ENCODE results near the gene CLSTN1.
"Not testable (repeated sequence)": the region's sequence is repeated elsewhere in the genome, so short reads cannot be mapped to it uniquely, and the experiment has no call there.

CLSTN1 gene

DNA sequence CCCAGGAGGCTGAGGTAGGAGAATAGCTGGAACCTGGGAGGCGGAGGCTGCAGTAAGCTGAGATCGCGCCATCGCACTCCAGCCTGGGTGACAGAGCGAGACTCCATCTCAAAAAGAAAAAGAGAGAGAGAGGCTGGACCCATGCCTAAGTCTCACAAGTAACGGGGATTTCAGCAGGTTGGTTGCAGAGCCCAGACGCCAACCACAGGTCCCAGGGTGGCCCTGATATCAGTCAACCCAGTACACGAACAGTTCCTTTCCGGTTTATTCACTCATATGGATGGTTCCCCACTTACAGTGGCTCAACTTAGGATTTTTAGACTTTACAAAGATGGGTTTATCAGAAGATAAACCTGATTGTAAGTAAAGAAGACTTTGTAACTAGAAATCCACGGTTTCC lies 40.9 kb downstream of the CLSTN1 start:
- Mint-ChIP-seq H3K27ac (no peak overlapping the region), H3K4me1 (peaks cover 17% of the 10 kb centered on the region), H3K27me3 (no peaks in the 10 kb centered on the region), H3K4me3 (no peak overlapping the region), H3K9me3 (no peaks in the 10 kb centered on the region), H3K36me3 (ENCODE audit: low read depth) (peaks cover 2% of the 10 kb centered on the region)
- ATAC-seq, result no peak
- DNase-seq, result no peak

DNA sequence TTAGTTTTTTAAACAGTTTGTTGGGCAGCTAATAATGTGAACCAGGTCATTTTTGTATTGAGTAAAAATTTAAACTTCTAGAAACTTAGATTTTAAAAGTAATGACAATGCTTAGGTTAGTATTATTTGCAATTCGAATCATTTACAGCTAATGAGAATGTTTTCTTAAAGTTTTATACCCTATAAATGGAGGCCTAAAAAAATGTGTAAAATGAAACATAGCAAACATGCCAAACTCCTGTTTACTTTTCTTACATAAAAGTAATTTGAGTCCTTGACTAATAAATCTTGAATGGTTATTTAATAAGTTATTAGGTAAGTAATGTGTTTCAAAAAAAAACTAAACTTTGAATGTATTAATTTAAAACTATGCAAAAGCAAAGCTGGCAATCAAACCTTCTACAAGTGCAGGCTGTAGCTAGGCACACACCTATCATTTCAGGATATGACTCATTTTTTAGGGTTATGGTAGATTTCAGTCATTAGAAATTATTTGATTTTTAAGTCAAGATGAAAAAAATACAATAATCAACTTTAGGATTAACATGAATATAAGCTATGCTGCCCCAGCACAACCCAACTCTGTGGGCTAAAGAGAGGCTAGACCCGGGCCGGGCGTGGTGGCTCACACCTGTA lies 41.5 kb downstream of the CLSTN1 start:
- no peaks in the 10 kb centered on the region for H3K9me3 Mint-ChIP-seq
- H3K4me1 Mint-ChIP-seq, result peaks cover 10% of the 10 kb centered on the region
- no peak overlapping the region for H3K27ac Mint-ChIP-seq
- DNase-seq, result no peak
- no peak overlapping the region for H3K4me3 Mint-ChIP-seq
- H3K36me3 Mint-ChIP-seq (ENCODE audit: low read depth), result no peaks in the 10 kb centered on the region
- no peaks in the 10 kb centered on the region for H3K27me3 Mint-ChIP-seq
- ATAC-seq, result no peak

DNA sequence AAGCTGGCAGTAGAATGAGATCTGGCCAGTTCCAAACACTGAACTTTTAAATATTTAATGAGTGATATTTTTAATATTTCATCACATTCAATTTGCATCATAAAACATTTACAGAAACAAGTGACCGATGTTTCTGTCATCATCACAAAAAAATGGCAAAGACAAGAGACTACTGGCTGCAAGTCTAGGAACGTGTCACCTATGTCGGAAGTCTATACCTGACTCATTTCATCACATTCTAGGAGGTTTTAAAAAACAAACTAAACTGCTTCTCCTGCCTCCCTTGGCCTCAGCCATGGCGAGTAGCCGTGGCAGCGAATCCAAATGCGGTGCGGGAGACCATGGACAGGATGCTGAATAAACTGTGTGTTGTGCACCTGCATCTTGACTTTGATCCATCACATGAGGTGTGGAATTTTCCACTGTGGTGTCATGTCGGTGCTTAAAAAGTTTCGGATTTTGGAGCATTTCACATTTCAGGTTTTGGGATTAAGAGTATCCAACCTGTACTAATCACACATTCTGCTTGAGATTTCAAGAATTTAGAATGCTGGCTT lies 43.1 kb downstream of the CLSTN1 start:
- Mint-ChIP-seq H3K9me3 (no peaks in the 10 kb centered on the region), H3K36me3 (ENCODE audit: low read depth) (no peaks in the 10 kb centered on the region), H3K4me3 (no peak overlapping the region), H3K4me1 (peaks cover 3% of the 10 kb centered on the region), H3K27me3 (no peaks in the 10 kb centered on the region), H3K27ac (no peak overlapping the region)
- ATAC-seq (no peak), DNase-seq (no peak)

DNA sequence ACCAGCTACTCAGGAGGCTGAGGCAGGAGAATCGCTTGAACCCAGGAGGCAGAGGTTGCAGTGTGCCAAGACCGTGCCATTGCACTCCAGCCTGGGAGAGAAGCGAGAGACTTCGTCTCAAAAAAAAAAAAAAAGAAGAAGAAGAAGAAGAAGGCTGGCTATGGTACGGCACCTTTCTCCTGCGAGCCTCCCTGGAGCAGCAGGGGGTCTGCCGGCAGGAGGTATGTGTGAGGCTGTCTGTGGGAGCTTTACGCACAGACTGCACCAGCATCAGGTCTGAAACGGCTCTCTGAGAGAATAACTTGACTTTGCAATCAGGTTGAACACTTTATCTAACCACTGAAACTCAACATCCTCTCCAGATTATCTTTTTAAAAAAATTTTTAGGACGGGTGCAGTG lies 44.9 kb downstream of the CLSTN1 start:
- H3K27ac Mint-ChIP-seq, result no peak overlapping the region
- no peak for DNase-seq
- H3K27me3 Mint-ChIP-seq, result no peaks in the 10 kb centered on the region
- H3K36me3 Mint-ChIP-seq (ENCODE audit: low read depth), result no peaks in the 10 kb centered on the region
- ATAC-seq, result no peak
- no peaks in the 10 kb centered on the region for H3K9me3 Mint-ChIP-seq
- H3K4me3 Mint-ChIP-seq, result no peak overlapping the region
- H3K4me1 Mint-ChIP-seq, result no peaks in the 10 kb centered on the region

DNA sequence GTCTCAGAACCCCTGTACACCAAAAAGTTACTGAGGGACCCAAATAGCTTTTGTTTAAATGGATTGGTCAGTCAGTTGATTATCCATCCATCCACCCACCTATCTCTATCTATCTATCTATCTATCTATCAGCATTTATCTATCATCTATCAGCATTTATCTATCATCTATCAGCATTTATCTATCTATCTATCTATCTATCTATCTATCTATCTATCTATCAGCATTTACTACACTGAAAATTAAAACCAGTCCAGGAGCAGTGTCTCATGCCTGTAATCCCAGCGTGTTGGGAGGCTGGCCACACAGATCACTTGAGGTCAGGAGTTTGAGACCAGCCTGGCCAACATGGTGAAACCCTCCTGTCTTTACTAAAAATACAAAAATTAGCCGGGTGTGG lies 47.1 kb downstream of the CLSTN1 start:
- Mint-ChIP-seq H3K36me3 (ENCODE audit: low read depth) (peaks cover 2% of the 10 kb centered on the region), H3K9me3 (no peaks in the 10 kb centered on the region), H3K4me3 (no peak overlapping the region), H3K27ac (no peak overlapping the region), H3K4me1 (no peaks in the 10 kb centered on the region), H3K27me3 (no peaks in the 10 kb centered on the region)
- ATAC-seq (no peak), DNase-seq (no peak)

DNA sequence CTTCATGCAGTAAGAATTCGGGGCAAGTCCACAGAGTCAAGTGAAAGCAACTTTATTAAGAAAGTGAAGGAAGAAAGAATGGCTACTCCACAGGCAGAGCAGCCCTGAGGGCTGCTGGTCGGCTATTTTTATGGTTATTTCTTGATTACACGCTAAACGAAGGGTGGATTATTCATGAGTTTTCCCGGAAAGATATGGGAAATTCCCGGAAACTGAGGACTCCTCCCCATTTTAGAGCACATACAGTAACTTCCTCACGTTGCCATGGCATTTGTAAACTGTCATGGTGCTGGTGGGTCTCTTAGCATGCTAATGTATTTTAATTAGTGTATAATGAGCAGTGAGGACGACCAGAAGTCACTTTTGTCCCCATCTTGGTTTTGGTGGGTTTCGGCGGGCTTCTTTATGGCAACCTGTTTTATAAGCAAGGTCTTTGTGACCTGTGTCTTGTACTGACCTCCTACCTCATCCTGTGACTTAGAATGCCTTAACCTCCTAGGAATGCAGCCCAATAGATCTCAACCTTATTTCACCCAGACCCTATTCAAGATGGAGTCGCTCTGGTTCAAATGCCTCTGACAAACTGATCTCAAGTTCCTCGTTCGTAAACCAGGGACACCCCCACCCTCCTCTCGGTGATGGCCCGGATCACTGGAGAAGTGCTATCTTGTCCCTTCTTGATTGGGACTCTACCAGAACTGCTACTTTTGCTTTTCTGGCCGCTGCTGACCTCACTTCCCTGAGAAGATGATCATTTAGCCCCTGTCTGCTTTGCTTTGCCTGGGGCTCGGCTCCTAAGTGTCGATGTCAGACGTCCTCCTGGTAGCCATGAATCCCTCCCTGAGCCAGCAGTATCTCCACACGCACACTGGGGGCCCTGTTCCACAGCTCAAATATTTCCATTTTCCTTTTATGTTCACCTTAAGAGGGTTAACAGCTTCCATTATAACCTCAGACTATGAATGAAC lies 48.8 kb downstream of the CLSTN1 start:
- Mint-ChIP-seq H3K4me3 (no peak overlapping the region), H3K27ac (no peak overlapping the region), H3K36me3 (ENCODE audit: low read depth) (peaks cover 2% of the 10 kb centered on the region), H3K27me3 (no peaks in the 10 kb centered on the region), H3K4me1 (no peaks in the 10 kb centered on the region), H3K9me3 (no peaks in the 10 kb centered on the region)
- DNase-seq, result no peak
- no peak for ATAC-seq

DNA sequence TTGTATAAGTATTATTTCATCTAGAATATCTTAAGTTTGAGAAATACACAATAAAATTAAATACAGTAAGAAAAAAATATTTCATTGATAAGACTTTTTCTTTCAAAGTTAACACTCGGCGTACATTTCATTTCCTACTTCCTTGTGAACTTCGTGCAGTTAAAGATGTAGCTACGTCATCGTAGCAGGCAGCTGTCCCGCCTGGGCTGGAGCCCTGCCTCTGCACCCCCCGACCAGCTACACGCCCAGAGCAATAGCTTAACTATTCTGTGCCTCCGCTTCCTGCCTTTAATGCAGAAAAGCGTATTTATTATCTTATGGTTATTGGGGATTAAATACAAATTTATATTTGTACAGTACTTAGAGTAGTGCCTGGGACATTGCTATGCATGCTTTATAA lies 53.5 kb downstream of the CLSTN1 start:
- Mint-ChIP-seq H3K9me3 (no peaks in the 10 kb centered on the region), H3K36me3 (ENCODE audit: low read depth) (peaks cover 6% of the 10 kb centered on the region), H3K4me3 (no peak overlapping the region), H3K27me3 (no peaks in the 10 kb centered on the region), H3K27ac (no peak overlapping the region), H3K4me1 (no peaks in the 10 kb centered on the region)
- no peak for DNase-seq
- no peak for ATAC-seq

DNA sequence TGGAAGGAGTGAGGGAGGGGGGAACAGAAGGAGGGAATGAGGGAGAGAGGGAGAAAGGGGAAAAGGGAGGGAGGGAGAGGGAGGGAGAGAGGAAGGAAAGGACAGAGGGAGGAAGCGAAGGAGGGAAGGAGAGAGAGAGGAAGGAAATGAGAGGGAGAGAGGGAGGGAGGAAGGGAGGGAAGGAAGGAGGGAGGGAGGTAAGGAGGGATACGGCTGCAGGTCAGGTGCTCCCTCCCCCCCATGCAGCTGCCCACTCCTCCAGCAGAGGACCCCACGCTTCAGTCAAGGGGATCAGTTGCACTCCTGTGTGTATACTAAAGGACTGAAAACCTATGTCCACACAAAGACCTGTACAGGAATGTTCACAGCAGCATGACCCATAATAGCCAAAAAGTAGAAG lies 54.8 kb downstream of the CLSTN1 start:
- H3K4me1 Mint-ChIP-seq, result peaks cover 7% of the 10 kb centered on the region
- H3K36me3 Mint-ChIP-seq (ENCODE audit: low read depth), result peaks cover 6% of the 10 kb centered on the region

DNA sequence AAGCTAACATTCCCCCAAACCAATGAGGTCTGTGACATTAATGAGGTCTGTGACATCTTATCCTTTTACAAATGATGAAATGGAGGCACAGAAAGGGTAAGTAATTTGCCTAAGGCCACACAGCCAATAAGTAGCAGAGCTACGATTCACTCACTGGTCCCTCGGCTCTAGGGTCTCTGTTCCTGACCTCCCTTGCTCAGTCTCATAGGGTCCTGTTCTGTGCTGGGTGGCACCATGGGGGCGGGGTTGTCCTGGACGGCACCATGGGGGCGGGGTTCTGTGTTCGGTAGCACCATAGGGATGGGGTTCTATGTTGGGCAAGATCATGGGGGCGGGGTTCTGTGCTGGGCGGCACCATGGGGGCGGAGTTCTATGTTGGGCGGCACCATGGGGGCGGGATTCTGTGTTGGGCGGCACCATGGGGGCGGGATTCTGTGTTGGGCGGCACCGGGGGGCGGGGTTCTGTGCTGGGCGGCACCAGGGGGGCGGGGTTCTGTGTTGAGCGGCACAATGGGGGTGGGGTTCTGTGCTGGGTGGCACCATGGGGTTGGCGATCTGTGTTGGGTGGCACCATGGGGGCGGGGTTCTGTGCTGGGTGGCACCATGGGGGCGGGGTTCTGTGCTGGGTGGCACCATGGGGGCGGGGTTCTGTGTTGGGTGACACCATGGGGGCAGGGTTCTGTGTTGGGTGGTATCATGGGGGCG lies 55.6 kb downstream of the CLSTN1 start:
- peak; percentile 52 for ATAC-seq
- DNase-seq, result peak; percentile 25
- H3K27me3 Mint-ChIP-seq, result no peaks in the 10 kb centered on the region
- no peaks in the 10 kb centered on the region for H3K9me3 Mint-ChIP-seq
- H3K36me3 Mint-ChIP-seq (ENCODE audit: low read depth), result peaks cover 6% of the 10 kb centered on the region
- H3K4me1 Mint-ChIP-seq, result peaks cover 10% of the 10 kb centered on the region
- H3K27ac Mint-ChIP-seq, result no peak overlapping the region
- no peak overlapping the region for H3K4me3 Mint-ChIP-seq

More for the DNA sequence above, 54.8 kb downstream of the CLSTN1 start:
- Mint-ChIP-seq H3K27me3 (no peaks in the 10 kb centered on the region), H3K9me3 (no peaks in the 10 kb centered on the region), H3K27ac (no peak overlapping the region), H3K4me3 (no peak overlapping the region)
- ATAC-seq, result no peak
- DNase-seq, result no peak

DNA sequence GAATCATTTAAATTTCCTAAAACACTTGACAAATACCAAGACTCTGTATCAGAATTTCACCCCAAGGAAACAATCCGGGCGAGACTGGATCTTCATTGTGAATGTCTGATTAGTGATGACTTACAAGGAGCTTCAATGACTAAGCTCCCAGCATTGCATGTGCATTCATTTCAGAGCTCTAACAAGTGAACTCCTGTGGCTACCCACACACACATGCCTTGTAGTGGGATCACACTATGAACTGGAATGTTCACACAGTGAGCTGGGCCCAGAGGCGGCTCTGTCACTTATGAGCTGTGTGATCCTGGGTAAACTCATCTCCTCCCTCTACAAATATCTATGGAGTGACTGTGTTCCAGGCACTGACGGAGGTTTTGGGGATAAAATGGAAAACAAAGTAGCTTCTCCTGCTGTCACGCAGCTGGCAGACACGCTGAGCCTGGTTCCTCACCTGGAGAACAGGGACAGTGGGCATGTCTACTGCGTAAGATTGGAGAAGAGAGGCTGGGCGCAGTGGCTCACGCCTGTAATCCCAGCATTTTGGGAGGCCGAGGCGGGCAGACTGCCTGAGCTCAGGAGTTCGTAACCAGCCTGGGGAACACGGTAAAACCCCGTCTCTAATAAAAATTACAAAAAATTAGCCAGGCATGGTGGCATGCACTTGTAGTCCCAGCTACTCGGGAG lies 56.9 kb downstream of the CLSTN1 start:
- Mint-ChIP-seq H3K4me3 (no peak overlapping the region), H3K4me1 (peaks cover 10% of the 10 kb centered on the region), H3K36me3 (ENCODE audit: low read depth) (peaks cover 6% of the 10 kb centered on the region), H3K27me3 (no peaks in the 10 kb centered on the region), H3K9me3 (no peaks in the 10 kb centered on the region), H3K27ac (no peak overlapping the region)
- DNase-seq (no peak), ATAC-seq (no peak)

DNA sequence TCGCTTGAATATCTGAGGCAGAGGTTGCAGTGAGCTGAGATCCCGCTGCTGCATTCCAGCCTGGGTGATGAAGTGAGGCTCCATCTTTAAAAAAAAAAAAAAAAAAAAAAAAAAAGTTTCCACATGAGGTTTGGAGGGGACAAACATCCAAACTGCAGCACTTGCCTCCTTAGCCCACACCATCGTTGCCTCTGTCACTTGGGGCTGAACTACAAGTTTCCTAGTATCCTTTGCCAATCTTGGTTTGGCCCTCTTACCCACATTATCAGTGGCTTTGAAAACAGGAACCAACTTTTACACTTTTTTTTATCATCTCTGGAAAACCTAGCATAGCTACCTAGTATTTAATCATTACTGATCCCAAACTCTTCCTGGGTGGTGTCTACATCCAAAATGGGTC lies 59.2 kb downstream of the CLSTN1 start:
- no peak overlapping the region for H3K27ac Mint-ChIP-seq
- DNase-seq, result no peak
- no peaks in the 10 kb centered on the region for H3K9me3 Mint-ChIP-seq
- no peaks in the 10 kb centered on the region for H3K27me3 Mint-ChIP-seq
- peaks cover 12% of the 10 kb centered on the region for H3K4me1 Mint-ChIP-seq
- no peak for ATAC-seq
- H3K4me3 Mint-ChIP-seq, result no peak overlapping the region
- H3K36me3 Mint-ChIP-seq (ENCODE audit: low read depth), result peaks cover 6% of the 10 kb centered on the region

DNA sequence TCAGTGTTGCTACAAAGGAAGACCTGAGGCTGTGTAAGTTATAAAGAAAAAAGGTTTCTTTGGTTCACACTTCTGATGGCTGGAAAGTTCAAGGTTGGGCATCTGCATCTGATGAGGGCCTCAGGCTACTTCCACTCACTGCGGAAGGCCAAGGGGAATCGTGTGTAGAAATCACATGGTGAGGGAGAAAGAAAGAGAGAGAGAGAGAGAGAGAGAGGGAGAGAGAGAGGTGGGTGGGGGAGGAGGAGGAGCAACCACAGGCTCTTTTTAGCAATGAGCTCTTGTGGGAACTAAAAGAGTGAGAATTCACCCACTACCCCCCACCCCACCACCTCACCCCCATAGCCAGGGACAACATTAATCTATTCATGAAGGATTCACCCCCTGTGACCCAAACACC lies 59.9 kb downstream of the CLSTN1 start:
- no peak for DNase-seq
- H3K36me3 Mint-ChIP-seq (ENCODE audit: low read depth), result peaks cover 2% of the 10 kb centered on the region
- no peak for ATAC-seq
- peaks cover 12% of the 10 kb centered on the region for H3K4me1 Mint-ChIP-seq
- H3K27ac Mint-ChIP-seq, result no peak overlapping the region
- H3K27me3 Mint-ChIP-seq, result no peaks in the 10 kb centered on the region
- no peak overlapping the region for H3K4me3 Mint-ChIP-seq
- H3K9me3 Mint-ChIP-seq, result no peaks in the 10 kb centered on the region

DNA sequence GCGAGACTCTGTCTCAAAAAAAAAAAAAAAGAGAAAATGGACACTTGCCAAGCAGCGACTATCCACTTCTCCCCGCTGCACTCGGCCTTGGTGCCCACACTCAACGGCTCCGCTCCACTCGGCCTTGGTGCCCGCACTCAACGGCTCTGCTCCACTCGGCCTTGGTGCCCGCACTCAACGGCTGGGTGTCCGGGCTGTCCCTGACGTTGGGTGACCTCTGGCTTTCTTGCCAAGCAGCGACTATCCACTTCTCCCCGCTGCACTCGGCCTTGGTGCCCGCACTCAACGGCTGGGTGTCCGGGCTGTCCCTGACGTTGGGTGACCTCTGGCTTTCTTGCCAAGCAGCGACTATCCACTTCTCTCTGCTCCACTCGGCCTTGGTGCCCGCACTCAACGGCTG lies 61.3 kb downstream of the CLSTN1 start:
- H3K4me1 Mint-ChIP-seq, result peaks cover 12% of the 10 kb centered on the region
- H3K36me3 Mint-ChIP-seq (ENCODE audit: low read depth); H3K4me3 Mint-ChIP-seq; H3K9me3 Mint-ChIP-seq; H3K27me3 Mint-ChIP-seq; DNase-seq; H3K27ac Mint-ChIP-seq; ATAC-seq: not testable (repeated sequence)

DNA sequence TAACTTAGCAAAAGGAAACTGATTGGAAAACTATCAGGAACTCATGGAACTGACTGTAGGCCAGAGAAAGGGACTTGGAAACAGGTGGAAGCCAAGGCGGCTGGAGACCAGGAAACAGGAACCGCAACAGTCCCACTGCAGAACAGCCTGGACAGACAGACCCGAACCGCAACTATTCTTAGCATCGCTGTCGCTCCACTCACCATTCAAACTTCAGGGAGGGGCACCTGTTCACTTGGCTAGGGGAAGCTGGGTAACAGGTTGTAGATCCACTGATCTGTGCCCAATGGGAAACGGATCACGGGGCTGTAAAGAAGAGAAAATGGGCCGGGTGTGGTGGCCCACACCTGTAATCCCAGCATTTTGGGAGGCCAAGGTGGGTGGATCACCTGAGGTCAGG lies 61.9 kb downstream of the CLSTN1 start:
- DNase-seq (no peak), ATAC-seq (no peak)
- Mint-ChIP-seq H3K9me3 (no peaks in the 10 kb centered on the region), H3K36me3 (ENCODE audit: low read depth) (peaks cover 2% of the 10 kb centered on the region), H3K27ac (no peak overlapping the region), H3K27me3 (no peaks in the 10 kb centered on the region), H3K4me1 (peaks cover 12% of the 10 kb centered on the region), H3K4me3 (no peak overlapping the region)
